SU-DHL-6 (cell line): Measurements from ENCODE around the gene PDCD4.

Experiments
- CTCF ChIP-seq: fragments of 200-600 bp; sonication (generic); IDR thresholded peaks from one replicate; pipeline ENCODE4 v1.5.1; 2017; ENCODE audit warnings: antibody characterized with exemption, mild to moderate bottlenecking, low read length, moderate library complexity; ENCODE audit not compliant: insufficient read depth, poor library complexity, severe bottlenecking
- EZH2phosphoT487 ChIP-seq: fragments of 200-600 bp; sonication (generic), shearing (Covaris generic); conservative IDR thresholded peaks from 2 replicates; pipeline ENCODE4 v1.6.1; 2018; ENCODE audit warnings: mild to moderate bottlenecking, antibody characterized with exemption, low read length, moderate library complexity, mixed read lengths

- TF ChIP-seq CTCF (no peak), EZH2phosphoT487 (no peak)
Measured at GRCh38 chr10:110916554-110917346, 45.0 kb downstream of the PDCD4 start.
